HFFc6 (cell line): Measurements from ENCODE around the gene HNRNPCL1. TPM values are rescaled to one million over a fixed set of nuclear protein-coding genes. Genes with fewer than 3 reads are reported as not detected.

Source experiments
- DNase-seq: peaks from one replicate; pipeline ENCODE4 v3.0.0-alpha.2; 2018
- H3K27ac Mint-ChIP-seq: 2 replicates; pipeline ENCODE4 v1.8.0; 2020; ENCODE audit warnings: mild to moderate bottlenecking, mixed read lengths
- H3K27me3 Mint-ChIP-seq: 2 replicates; pipeline ENCODE4 v1.8.0; 2021; ENCODE audit warnings: mild to moderate bottlenecking, moderate library complexity, mixed read lengths; ENCODE audit not compliant: insufficient read depth
- H3K36me3 Mint-ChIP-seq: 2 replicates; pipeline ENCODE4 v1.8.0; 2021; ENCODE audit warnings: low read depth, mixed read lengths
- H3K4me1 Mint-ChIP-seq: 2 replicates; pipeline ENCODE4 v1.8.0; 2020; ENCODE audit warnings: low read depth, mixed read lengths
- H3K4me3 Mint-ChIP-seq: 2 replicates; pipeline ENCODE4 v1.8.0; 2020; ENCODE audit warnings: mild to moderate bottlenecking, moderate library complexity, mixed read lengths
- H3K9me3 Mint-ChIP-seq: 2 replicates; pipeline ENCODE4 v1.8.0; 2020; ENCODE audit warnings: mild to moderate bottlenecking, mixed read lengths
- total RNA-seq, 6 experiments: library from RNA; stranded (reverse); fragmentation: NEBNext Ultra II Directional; extraction: Animal tissue kit (Norgen Biotek cat#: 25700); gene quantifications; 2 replicates in 1 of 6; 3 replicates in 5 of 6; pipeline ENCODE4 v1.2.3, GENCODE V29; 2021
- TF ChIP-seq, protein P1 (sequence below): fragments of 200-600 bp; sonication (generic); IDR thresholded peaks from 2 replicates; pipeline ENCODE4 v1.5.0; 2021; ENCODE audit warnings: antibody characterized with exemption, mild to moderate bottlenecking

The HNRNPCL1 gene
- total RNA-seq, 6 experiments from 2014 or later: not detected

DNA sequence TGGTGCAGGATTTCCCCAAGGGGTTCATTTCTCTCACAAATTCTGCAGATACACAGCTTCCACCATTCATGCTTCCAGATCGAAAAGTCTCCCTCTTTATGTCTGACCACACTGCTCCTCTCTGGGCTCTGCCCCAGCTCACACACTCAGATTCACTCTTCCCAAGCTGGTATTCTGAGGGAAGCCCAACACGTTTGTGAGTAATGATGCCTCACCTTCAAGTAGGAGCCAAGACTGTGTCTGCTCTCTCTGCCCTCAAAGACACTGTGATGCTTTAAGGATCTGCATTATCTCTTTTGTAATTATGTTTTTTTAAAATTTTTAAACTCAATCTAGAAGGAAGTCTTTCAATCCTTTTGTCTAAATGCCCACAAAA is 37.1 kb downstream of the HNRNPCL1 start:
- TF ChIP-seq, protein P1, sequence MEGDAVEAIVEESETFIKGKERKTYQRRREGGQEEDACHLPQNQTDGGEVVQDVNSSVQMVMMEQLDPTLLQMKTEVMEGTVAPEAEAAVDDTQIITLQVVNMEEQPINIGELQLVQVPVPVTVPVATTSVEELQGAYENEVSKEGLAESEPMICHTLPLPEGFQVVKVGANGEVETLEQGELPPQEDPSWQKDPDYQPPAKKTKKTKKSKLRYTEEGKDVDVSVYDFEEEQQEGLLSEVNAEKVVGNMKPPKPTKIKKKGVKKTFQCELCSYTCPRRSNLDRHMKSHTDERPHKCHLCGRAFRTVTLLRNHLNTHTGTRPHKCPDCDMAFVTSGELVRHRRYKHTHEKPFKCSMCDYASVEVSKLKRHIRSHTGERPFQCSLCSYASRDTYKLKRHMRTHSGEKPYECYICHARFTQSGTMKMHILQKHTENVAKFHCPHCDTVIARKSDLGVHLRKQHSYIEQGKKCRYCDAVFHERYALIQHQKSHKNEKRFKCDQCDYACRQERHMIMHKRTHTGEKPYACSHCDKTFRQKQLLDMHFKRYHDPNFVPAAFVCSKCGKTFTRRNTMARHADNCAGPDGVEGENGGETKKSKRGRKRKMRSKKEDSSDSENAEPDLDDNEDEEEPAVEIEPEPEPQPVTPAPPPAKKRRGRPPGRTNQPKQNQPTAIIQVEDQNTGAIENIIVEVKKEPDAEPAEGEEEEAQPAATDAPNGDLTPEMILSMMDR: no peak
- no peak overlapping the region for H3K4me3 Mint-ChIP-seq
- H3K27me3 Mint-ChIP-seq: peaks cover 2% of the 10 kb centered on the region; the same call in 1 of the 2 replicates
- no peaks in the 10 kb centered on the region for H3K4me1 Mint-ChIP-seq
- peaks cover 63% of the 10 kb centered on the region for H3K9me3 Mint-ChIP-seq
- no peaks in the 10 kb centered on the region for H3K36me3 Mint-ChIP-seq
- no peak for DNase-seq
- H3K27ac Mint-ChIP-seq: no peak overlapping the region

DNA sequence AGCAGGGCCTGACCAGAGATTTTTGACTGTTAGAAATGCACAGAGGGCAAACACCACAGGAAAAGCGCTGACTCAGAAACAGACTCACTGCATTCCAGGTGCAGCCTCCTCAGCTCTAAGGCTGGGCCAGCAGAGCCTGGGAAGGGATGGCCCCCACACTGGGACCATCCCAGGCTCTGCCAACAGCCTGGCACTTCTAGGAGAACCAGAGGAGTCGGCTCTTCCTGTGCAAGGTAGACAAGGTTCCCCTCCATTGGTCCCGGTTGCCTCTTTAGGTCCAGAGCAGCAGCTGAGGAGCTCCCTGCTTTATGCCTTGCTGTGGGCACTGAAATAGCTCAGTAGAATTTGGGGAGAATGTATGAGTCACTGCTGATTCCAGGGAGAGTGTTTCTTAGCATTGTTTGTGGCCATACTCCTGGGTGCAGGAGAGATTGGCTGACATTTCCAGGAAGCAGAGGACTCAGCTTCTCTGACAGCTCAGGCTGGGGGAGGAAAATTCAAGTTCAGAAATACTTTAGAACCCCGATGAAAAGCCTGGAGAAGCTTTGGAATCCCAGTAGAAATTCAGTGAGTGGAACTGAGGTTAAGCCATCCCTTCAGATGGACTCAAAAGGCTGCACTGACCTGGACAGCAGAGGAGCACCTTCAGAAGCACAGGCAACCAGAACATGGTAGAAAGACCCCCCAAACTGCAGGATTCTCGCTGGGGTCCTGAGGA is 37.7 kb downstream of the HNRNPCL1 start:
- no peak for DNase-seq
- Mint-ChIP-seq H3K4me3 (no peak overlapping the region), H3K27ac (no peak overlapping the region), H3K27me3 (peaks cover 2% of the 10 kb centered on the region; the same call in 1 of the 2 replicates), H3K9me3 (peaks cover 69% of the 10 kb centered on the region), H3K4me1 (no peaks in the 10 kb centered on the region), H3K36me3 (no peaks in the 10 kb centered on the region)
- TF ChIP-seq, protein P1: no peak

DNA sequence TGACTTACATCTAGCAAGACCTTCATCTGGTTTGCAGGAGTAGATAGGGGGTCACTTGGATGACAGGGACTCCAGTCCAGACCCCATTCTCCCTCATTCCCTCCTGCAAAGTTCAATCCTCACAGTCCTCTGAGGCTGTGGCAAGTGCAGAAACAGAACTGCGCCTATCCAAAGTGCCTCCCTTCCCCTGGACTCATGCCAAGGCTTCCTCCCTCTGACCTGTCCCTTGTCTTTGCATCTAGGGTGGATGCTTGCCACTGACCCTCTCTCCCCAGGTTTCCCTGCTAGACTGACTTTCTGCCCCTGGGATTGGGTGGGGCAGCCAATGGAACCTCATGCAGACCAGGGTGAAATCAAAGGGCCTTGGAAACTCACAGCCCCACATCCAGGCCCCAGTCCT is 38.6 kb downstream of the HNRNPCL1 start:
- DNase-seq: no peak
- Mint-ChIP-seq H3K27me3 (peaks cover 2% of the 10 kb centered on the region; the same call in 1 of the 2 replicates), H3K4me1 (no peaks in the 10 kb centered on the region), H3K27ac (no peak overlapping the region), H3K36me3 (no peaks in the 10 kb centered on the region), H3K4me3 (no peak overlapping the region), H3K9me3 (peaks cover 72% of the 10 kb centered on the region)
- TF ChIP-seq, protein P1: no peak

DNA sequence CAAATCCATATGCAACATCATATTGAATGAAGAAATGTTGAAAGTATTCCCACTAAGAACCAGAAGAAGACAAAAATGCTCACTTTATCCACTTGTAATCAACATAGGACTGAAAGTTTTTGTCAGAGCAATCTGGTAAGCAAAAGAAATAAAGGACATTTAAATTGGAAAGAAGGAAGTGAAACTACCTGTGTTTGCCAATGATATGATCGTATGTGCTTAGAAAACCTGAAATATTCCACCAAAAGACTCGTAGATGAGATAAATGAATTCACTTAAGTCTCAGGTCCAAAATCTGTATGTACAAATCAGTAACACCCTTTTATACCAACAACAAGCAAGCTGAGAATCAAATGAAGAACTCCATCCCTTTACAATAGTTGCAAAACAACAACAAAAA is 48.8 kb downstream of the HNRNPCL1 start:
- Mint-ChIP-seq H3K27me3 (no peaks in the 10 kb centered on the region), H3K4me1 (no peaks in the 10 kb centered on the region), H3K27ac (no peak overlapping the region), H3K36me3 (no peaks in the 10 kb centered on the region), H3K9me3 (peaks cover 41% of the 10 kb centered on the region), H3K4me3 (no peak overlapping the region)
- DNase-seq: no peak
- TF ChIP-seq, protein P1: no peak

DNA sequence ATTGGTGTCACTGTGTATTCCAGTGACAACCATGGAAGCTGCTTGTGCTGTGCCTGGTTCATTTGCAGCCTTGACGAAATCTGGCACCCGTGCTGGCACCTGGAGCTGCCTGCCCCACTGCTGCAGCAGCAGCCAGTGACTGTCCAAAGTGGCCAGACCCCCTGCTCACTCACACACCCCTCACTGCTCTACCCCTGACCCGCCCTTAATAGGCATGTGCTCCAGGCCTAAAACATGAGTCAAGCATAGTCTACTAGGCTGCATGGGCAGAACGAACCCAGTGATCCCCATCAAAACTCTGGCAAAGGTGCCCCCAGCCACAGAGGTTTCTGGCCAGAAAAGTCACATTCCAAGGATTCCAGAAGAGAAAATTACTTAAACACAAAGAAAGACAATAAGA is 49.6 kb downstream of the HNRNPCL1 start:
- no peak for DNase-seq
- Mint-ChIP-seq H3K36me3 (no peaks in the 10 kb centered on the region), H3K9me3 (peaks cover 33% of the 10 kb centered on the region), H3K4me1 (no peaks in the 10 kb centered on the region), H3K4me3 (no peak overlapping the region), H3K27ac (no peak overlapping the region), H3K27me3 (no peaks in the 10 kb centered on the region)
- TF ChIP-seq, protein P1: no peak

Other genes starting within 250 kb of the HNRNPCL1 start
- 10 to 100 TPM in 4 of 6 experiments, 1 to 10 TPM in 2; 6.0 to 29.1 (median 27.1) TPM for gene DHRS3, start 230.5 kb downstream of the HNRNPCL1 start, total RNA-seq
- not detected for gene AADACL4, start 204.6 kb downstream of the HNRNPCL1 start, total RNA-seq
- gene AADACL3, start 132.6 kb downstream of the HNRNPCL1 start, total RNA-seq: not detected
- not detected for gene CFAP107, start 102.5 kb downstream of the HNRNPCL1 start, total RNA-seq
- gene PRAMEF12, start 75.0 kb downstream of the HNRNPCL1 start, total RNA-seq: not detected
- gene PRAMEF1, start 57.3 kb downstream of the HNRNPCL1 start, total RNA-seq: not detected
- gene PRAMEF11, start 17.3 kb downstream of the HNRNPCL1 start, total RNA-seq: not detected
- not detected for gene PRAMEF2, start 8.4 kb upstream of the HNRNPCL1 start, total RNA-seq
- gene PRAMEF4, start 37.5 kb upstream of the HNRNPCL1 start, total RNA-seq: not detected
- not detected for gene PRAMEF10, start 49.5 kb upstream of the HNRNPCL1 start, total RNA-seq
- not detected for gene PRAMEF7, start 67.9 kb upstream of the HNRNPCL1 start, total RNA-seq
- gene PRAMEF6, start 98.9 kb upstream of the HNRNPCL1 start, total RNA-seq: not detected
- gene PRAMEF27, start 207.9 kb upstream of the HNRNPCL1 start, total RNA-seq: not detected
- gene HNRNPCL3, start 212.0 kb upstream of the HNRNPCL1 start, total RNA-seq: not detected
- gene PRAMEF25, start 222.1 kb upstream of the HNRNPCL1 start, total RNA-seq: not detected